IMR-90 (cell line): ENCODE results near the gene OXLD1. TPM values are rescaled to one million over a fixed set of nuclear protein-coding genes. Genes with fewer than 3 reads are reported as not detected.

Source experiments
- microRNA-seq, 2 experiments: library from miRNA; stranded (forward) in 1 of 2; unstranded in 1 of 2; fragments of 10-50 nt in 1 of 2; fragments of <30 nt in 1 of 2; gene quantifications in 1 of 2; microRNA quantifications in 1 of 2; one replicate each; pipeline versions ENCODE3 to v1.1.0; 2013 to 2020; ENCODE audit not compliant: insufficient read depth in 1 of 2, insufficient read length in 1 of 2, unreplicated experiment in 1 of 2
- polyA plus RNA-seq, 3 experiments: library from polyadenylated mRNA; depleted of rRNA; stranded (reverse); fragments of >200 nt; gene quantifications; 2 replicates each; pipeline ENCODE4 v1.2.3, GENCODE V29; 2012; ENCODE audit warnings: low replicate concordance in 1 of 3
- small RNA-seq, 5 experiments: library from RNA; depleted of rRNA; stranded (forward); fragments of <200 nt; gene quantifications; one replicate each; pipeline ENCODE3, GENCODE V24; 2012
- total RNA-seq: library from RNA; depleted of rRNA; stranded (reverse); fragments of >200 nt; gene quantifications from 2 replicates; pipeline ENCODE4 v1.2.3, GENCODE V29; 2012; rRNA removed

OXLD1 gene
- total and polyA plus RNA-seq, 2 of the 4 experiments (the other 2 are of a cell fraction): 9.9 to 22.3 TPM

Small RNAs within 50 kb of the gene (microRNA-seq; reads per million reads assigned to microRNA genes)
- gene MIR6786: 0 reads per million in 2 experiments

Small RNAs within 50 kb of the gene (small RNA-seq; reads per million reads assigned to genes)
- 0 to 0.57 (median 0) reads per million in 5 experiments for gene MIR6786

Other genes starting within 250 kb of the OXLD1 start
- gene ACTG1, start 153.8 kb downstream of the OXLD1 start, total RNA-seq: 12,144 and 15,732 TPM in 2 replicates
- gene ACTG1, start 153.8 kb downstream of the OXLD1 start, polyA plus RNA-seq (2012; rRNA removed): 10,271 and 10,907 TPM in 2 replicates
- gene FSCN2, start 138.2 kb downstream of the OXLD1 start, total RNA-seq: 0.18 and 0.28 TPM in 2 replicates
- 0.84 and 1.1 TPM in 2 replicates for gene FSCN2, start 138.2 kb downstream of the OXLD1 start, polyA plus RNA-seq (2012; rRNA removed)
- gene FAAP100, start 114.3 kb downstream of the OXLD1 start, total RNA-seq: 7.5 and 7.9 TPM in 2 replicates
- gene FAAP100, start 114.3 kb downstream of the OXLD1 start, polyA plus RNA-seq (2012; rRNA removed): 24.8 and 27.5 TPM in 2 replicates
- gene NPLOC4, start 29.5 kb downstream of the OXLD1 start, total RNA-seq: 66.1 and 70.4 TPM in 2 replicates
- 74.9 and 78.3 TPM in 2 replicates for gene NPLOC4, start 29.5 kb downstream of the OXLD1 start, polyA plus RNA-seq (2012; rRNA removed)
- 1.1 and 1.4 TPM in 2 replicates for gene TSPAN10, start 29.4 kb downstream of the OXLD1 start, total RNA-seq
- 4.5 and 5.3 TPM in 2 replicates for gene TSPAN10, start 29.4 kb downstream of the OXLD1 start, polyA plus RNA-seq (2012; rRNA removed)
- gene PDE6G, start 10.1 kb downstream of the OXLD1 start, total RNA-seq: not detected in 2 replicates
- 1.3 and 2.7 TPM in 2 replicates for gene PDE6G, start 10.1 kb downstream of the OXLD1 start, polyA plus RNA-seq (2012; rRNA removed)
- gene CCDC137, start 132 bp upstream of the OXLD1 start, total RNA-seq: 7.5 and 9.2 TPM in 2 replicates
- 18.4 and 23.2 TPM in 2 replicates for gene CCDC137, start 132 bp upstream of the OXLD1 start, polyA plus RNA-seq (2012; rRNA removed)
- 42.8 and 51.1 TPM in 2 replicates for gene ARL16, start 17.2 kb upstream of the OXLD1 start, total RNA-seq
- 77.9 and 83.1 TPM in 2 replicates for gene ARL16, start 17.2 kb upstream of the OXLD1 start, polyA plus RNA-seq (2012; rRNA removed)
- 49.4 and 52.5 TPM in 2 replicates for gene HGS, start 17.4 kb upstream of the OXLD1 start, total RNA-seq
- gene HGS, start 17.4 kb upstream of the OXLD1 start, polyA plus RNA-seq (2012; rRNA removed): 137 and 169 TPM in 2 replicates
- 17.2 and 17.5 TPM in 2 replicates for gene MRPL12, start 36.8 kb upstream of the OXLD1 start, total RNA-seq
- gene MRPL12, start 36.8 kb upstream of the OXLD1 start, polyA plus RNA-seq (2012; rRNA removed): 111 and 127 TPM in 2 replicates
- 12.2 and 14.9 TPM in 2 replicates for gene SLC25A10, start 45.7 kb upstream of the OXLD1 start, total RNA-seq
- 19.0 and 20.2 TPM in 2 replicates for gene SLC25A10, start 45.7 kb upstream of the OXLD1 start, polyA plus RNA-seq (2012; rRNA removed)
- gene GCGR, start 137.5 kb upstream of the OXLD1 start, total RNA-seq: not detected in 2 replicates
- gene GCGR, start 137.5 kb upstream of the OXLD1 start, polyA plus RNA-seq (2012; rRNA removed): not detected in 2 replicates
- 56.5 and 58.9 TPM in 2 replicates for gene MCRIP1, start 166.7 kb upstream of the OXLD1 start, total RNA-seq
- gene MCRIP1, start 166.7 kb upstream of the OXLD1 start, polyA plus RNA-seq (2012; rRNA removed): 164 and 196 TPM in 2 replicates
- gene PPP1R27, start 168.4 kb upstream of the OXLD1 start, total RNA-seq: not detected in 2 replicates
- 0.20 and 0.21 TPM in 2 replicates for gene PPP1R27, start 168.4 kb upstream of the OXLD1 start, polyA plus RNA-seq (2012; rRNA removed)
- 917 and 932 TPM in 2 replicates for gene P4HB, start 193.9 kb upstream of the OXLD1 start, total RNA-seq
- gene P4HB, start 193.9 kb upstream of the OXLD1 start, polyA plus RNA-seq (2012; rRNA removed): 530 and 599 TPM in 2 replicates
- 62.7 and 77.2 TPM in 2 replicates for gene ARHGDIA, start 204.7 kb upstream of the OXLD1 start, total RNA-seq
- gene ARHGDIA, start 204.7 kb upstream of the OXLD1 start, polyA plus RNA-seq (2012; rRNA removed): 324 and 362 TPM in 2 replicates
- gene ALYREF, start 225.0 kb upstream of the OXLD1 start, total RNA-seq: 144 and 159 TPM in 2 replicates
- 88.6 and 112 TPM in 2 replicates for gene ALYREF, start 225.0 kb upstream of the OXLD1 start, polyA plus RNA-seq (2012; rRNA removed)
- gene ANAPC11, start 225.1 kb upstream of the OXLD1 start, total RNA-seq: 183 and 242 TPM in 2 replicates
- 387 and 508 TPM in 2 replicates for gene ANAPC11, start 225.1 kb upstream of the OXLD1 start, polyA plus RNA-seq (2012; rRNA removed)
- gene NPB, start 235.6 kb upstream of the OXLD1 start, total RNA-seq: under 0.01 TPM in 1 of 2 replicates, not detected in the other
- gene NPB, start 235.6 kb upstream of the OXLD1 start, polyA plus RNA-seq (2012; rRNA removed): 0.51 and 1.2 TPM in 2 replicates
- gene PCYT2, start 244.8 kb upstream of the OXLD1 start, total RNA-seq: 31.9 and 37.3 TPM in 2 replicates
- 38.5 and 43.0 TPM in 2 replicates for gene PCYT2, start 244.8 kb upstream of the OXLD1 start, polyA plus RNA-seq (2012; rRNA removed)